ENCODE data around the gene BACE2.
"Not testable (repeated sequence)": the region's sequence is repeated elsewhere in the genome, so short reads cannot be mapped to it uniquely, and the experiment has no call there.

Gene BACE2

GRCh38 chr21:41231060-41231459 is 63.1 kb downstream of the BACE2 start:
- no peaks in the 10 kb centered on the region for H3K4me1 ChIP-seq (ENCODE audit: insufficient read depth, low read length)
- H3K9me3 ChIP-seq (ENCODE audit: low read length): no peaks in the 10 kb centered on the region
- H3K27me3 ChIP-seq (ENCODE audit: insufficient read depth, low read length): no peaks in the 10 kb centered on the region
- H3K4me3 ChIP-seq (ENCODE audit: low read length): no peak overlapping the region
- H3K36me3 ChIP-seq (ENCODE audit: insufficient read depth, low read length): no peaks in the 10 kb centered on the region
- no peak overlapping the region for H2AFZ ChIP-seq (ENCODE audit: low read depth, low read length)

GRCh38 chr21:41232013-41232412 is 64.1 kb downstream of the BACE2 start:
- no peaks in the 10 kb centered on the region for H3K9me3 ChIP-seq (ENCODE audit: low read length)
- no peak overlapping the region for H2AFZ ChIP-seq (ENCODE audit: low read depth, low read length)
- H3K4me1 ChIP-seq (ENCODE audit: insufficient read depth, low read length): no peaks in the 10 kb centered on the region
- no peak overlapping the region for H3K4me3 ChIP-seq (ENCODE audit: low read length)
- H3K27me3 ChIP-seq (ENCODE audit: insufficient read depth, low read length): no peaks in the 10 kb centered on the region
- no peaks in the 10 kb centered on the region for H3K36me3 ChIP-seq (ENCODE audit: insufficient read depth, low read length)

GRCh38 chr21:41233916-41234315 is 66.0 kb downstream of the BACE2 start:
- no peak overlapping the region for H2AFZ ChIP-seq (ENCODE audit: low read depth, low read length)
- no peaks in the 10 kb centered on the region for H3K36me3 ChIP-seq (ENCODE audit: insufficient read depth, low read length)
- H3K9me3 ChIP-seq (ENCODE audit: low read length): no peaks in the 10 kb centered on the region
- no peak overlapping the region for H3K4me3 ChIP-seq (ENCODE audit: low read length)
- no peaks in the 10 kb centered on the region for H3K27me3 ChIP-seq (ENCODE audit: insufficient read depth, low read length)
- no peaks in the 10 kb centered on the region for H3K4me1 ChIP-seq (ENCODE audit: insufficient read depth, low read length)

DNA sequence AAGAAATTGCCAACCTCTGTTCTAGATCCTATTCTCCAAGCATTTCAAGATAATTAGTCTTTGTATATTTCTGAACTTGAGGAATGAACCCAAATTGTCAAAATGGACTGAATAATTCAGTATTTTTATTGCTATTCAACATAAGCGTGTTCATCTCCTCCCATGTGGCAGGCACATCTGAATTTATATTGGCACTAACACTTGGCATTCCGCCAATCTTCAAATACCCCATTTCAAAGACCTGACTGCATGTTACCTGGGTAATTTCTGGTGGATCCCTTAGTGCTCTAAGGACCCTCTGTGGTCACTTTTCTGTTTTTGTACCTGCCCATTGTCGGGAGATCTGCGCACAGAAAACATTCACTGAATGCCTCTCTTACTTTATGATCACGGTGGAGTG is 66.6 kb downstream of the BACE2 start:
- Histone ChIP-seq H3K27me3 (ENCODE audit: insufficient read depth, low read length) (no peaks in the 10 kb centered on the region), H3K36me3 (ENCODE audit: insufficient read depth, low read length) (no peaks in the 10 kb centered on the region), H2AFZ (ENCODE audit: low read depth, low read length) (no peak overlapping the region), H3K9me3 (ENCODE audit: low read length) (no peaks in the 10 kb centered on the region), H3K4me1 (ENCODE audit: insufficient read depth, low read length) (no peaks in the 10 kb centered on the region), H3K4me3 (ENCODE audit: low read length) (no peak overlapping the region)

DNA sequence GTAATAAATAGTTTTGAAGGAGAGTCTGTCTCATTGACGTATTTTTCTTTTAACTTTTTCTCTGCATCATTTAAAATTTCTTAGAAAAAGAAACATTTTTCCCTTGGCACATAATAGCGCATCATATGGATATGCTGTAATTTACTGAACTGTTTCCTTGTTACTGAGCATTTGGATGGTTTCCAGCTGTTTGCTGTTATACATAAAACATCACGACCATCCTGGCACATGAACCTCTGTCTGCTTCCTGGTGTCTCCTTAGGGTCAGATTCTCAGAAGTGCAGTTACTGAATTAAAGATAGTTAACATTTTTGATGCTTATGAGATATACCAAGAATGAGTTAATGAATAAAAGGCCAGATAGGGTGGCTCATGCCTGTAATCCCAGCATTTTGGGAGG is 67.2 kb downstream of the BACE2 start:
- H3K27me3 ChIP-seq (ENCODE audit: insufficient read depth, low read length): no peaks in the 10 kb centered on the region
- H2AFZ ChIP-seq (ENCODE audit: low read depth, low read length): no peak overlapping the region
- H3K4me1 ChIP-seq (ENCODE audit: insufficient read depth, low read length): no peaks in the 10 kb centered on the region
- no peaks in the 10 kb centered on the region for H3K36me3 ChIP-seq (ENCODE audit: insufficient read depth, low read length)
- no peaks in the 10 kb centered on the region for H3K9me3 ChIP-seq (ENCODE audit: low read length)
- no peak overlapping the region for H3K4me3 ChIP-seq (ENCODE audit: low read length)

GRCh38 chr21:41236352-41236973 is 68.5 kb downstream of the BACE2 start:
- H3K9me3 ChIP-seq (ENCODE audit: low read length): no peaks in the 10 kb centered on the region

DNA sequence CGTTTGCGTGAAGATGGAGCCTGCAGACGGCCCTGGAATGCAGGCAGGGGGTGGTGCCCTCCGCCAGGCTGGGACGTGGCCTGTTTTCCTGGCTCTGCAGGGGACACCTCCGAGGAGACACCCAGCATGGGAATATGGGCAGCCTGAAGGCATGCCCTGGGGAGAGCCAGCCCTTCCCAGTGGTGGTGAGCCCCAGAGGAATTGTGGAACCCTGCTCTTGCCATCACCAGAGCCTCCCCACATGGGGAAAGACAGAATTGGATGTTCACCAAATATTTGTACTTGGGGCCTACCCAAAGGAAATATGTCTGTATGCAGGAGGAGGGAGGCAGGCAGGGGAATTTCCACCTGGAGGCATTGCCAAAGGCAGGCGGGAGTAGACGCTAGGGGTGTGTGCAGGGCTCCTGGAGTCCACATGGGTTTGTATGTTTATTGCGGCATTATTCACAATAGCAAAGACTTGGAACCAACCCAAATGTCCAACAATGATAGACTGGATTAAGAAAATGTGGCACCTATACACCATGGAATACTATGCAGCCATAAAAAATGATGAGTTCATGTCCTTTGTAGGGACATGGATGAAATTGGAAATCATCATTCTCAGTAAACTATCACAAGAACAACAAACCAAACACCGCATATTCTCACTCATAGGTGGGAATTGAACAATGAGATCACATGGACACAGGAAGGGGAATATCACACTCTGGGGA is 70.3 kb downstream of the BACE2 start:
- not testable (repeated sequence) for H3K4me3 ChIP-seq (ENCODE audit: low read length); H3K36me3 ChIP-seq (ENCODE audit: insufficient read depth, low read length); H3K9me3 ChIP-seq (ENCODE audit: low read length); H3K27me3 ChIP-seq (ENCODE audit: insufficient read depth, low read length); H3K4me1 ChIP-seq (ENCODE audit: insufficient read depth, low read length); H2AFZ ChIP-seq (ENCODE audit: low read depth, low read length)

More at GRCh38 chr21:41236352-41236973, 68.5 kb downstream of the BACE2 start:
- no peaks in the 10 kb centered on the region for H3K27me3 ChIP-seq (ENCODE audit: insufficient read depth, low read length)
- no peaks in the 10 kb centered on the region for H3K36me3 ChIP-seq (ENCODE audit: insufficient read depth, low read length)
- no peak overlapping the region for H2AFZ ChIP-seq (ENCODE audit: low read depth, low read length)
- no peaks in the 10 kb centered on the region for H3K4me1 ChIP-seq (ENCODE audit: insufficient read depth, low read length)
- no peak overlapping the region for H3K4me3 ChIP-seq (ENCODE audit: low read length)

DNA sequence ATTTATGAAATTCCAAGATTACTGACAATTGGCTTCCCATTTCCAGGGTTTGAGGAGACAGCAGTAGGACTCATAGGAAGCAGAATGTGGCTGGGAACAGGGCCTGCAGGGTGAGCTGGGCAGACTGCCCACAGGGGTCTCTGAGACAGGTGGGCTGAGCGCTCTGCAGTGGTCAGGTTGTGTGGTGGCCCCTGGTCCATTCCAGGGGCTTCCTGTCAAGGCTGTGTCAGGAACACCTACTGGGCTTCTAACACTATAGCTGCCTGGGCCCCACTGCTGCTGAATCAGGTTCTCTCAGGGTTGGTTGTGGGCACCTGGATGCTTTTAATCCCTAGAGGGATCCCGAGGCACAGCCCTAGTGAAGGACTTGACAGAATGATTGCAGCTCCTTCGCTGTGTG is 72.1 kb downstream of the BACE2 start:
- Histone ChIP-seq H3K4me3 (ENCODE audit: low read length) (no peak overlapping the region), H3K36me3 (ENCODE audit: insufficient read depth, low read length) (no peaks in the 10 kb centered on the region), H3K4me1 (ENCODE audit: insufficient read depth, low read length) (no peaks in the 10 kb centered on the region), H3K27me3 (ENCODE audit: insufficient read depth, low read length) (no peaks in the 10 kb centered on the region), H3K9me3 (ENCODE audit: low read length) (no peaks in the 10 kb centered on the region), H2AFZ (ENCODE audit: low read depth, low read length) (no peak overlapping the region)

DNA sequence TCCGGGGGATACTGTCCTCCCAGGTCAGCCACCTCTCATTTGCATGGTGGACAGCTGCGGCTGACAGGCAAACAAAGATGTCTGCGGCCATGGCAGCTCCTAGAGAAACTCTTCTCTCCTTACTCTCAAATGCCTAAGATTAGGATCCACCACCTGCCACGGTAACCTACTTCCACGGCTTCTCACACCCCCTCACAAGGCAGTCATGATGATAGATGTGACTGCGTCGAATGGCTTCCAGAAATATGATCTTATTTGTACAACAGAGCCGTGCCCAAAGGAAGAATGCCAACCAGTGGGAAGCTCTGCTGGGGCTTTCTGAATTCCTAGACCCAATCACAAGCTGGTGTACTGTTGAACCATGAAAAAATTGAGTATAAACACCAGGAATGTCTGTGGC is 73.4 kb downstream of the BACE2 start:
- Histone ChIP-seq H3K9me3 (ENCODE audit: low read length) (no peaks in the 10 kb centered on the region), H2AFZ (ENCODE audit: low read depth, low read length) (no peak overlapping the region), H3K4me1 (ENCODE audit: insufficient read depth, low read length) (no peaks in the 10 kb centered on the region), H3K4me3 (ENCODE audit: low read length) (no peak overlapping the region), H3K27me3 (ENCODE audit: insufficient read depth, low read length) (no peaks in the 10 kb centered on the region), H3K36me3 (ENCODE audit: insufficient read depth, low read length) (no peaks in the 10 kb centered on the region)

GRCh38 chr21:41242238-41242829 is 74.4 kb downstream of the BACE2 start:
- no peak overlapping the region for H3K4me3 ChIP-seq (ENCODE audit: low read length)
- H3K27me3 ChIP-seq (ENCODE audit: insufficient read depth, low read length): no peaks in the 10 kb centered on the region
- H3K9me3 ChIP-seq (ENCODE audit: low read length): no peaks in the 10 kb centered on the region
- H2AFZ ChIP-seq (ENCODE audit: low read depth, low read length): no peak overlapping the region
- H3K36me3 ChIP-seq (ENCODE audit: insufficient read depth, low read length): no peaks in the 10 kb centered on the region
- no peaks in the 10 kb centered on the region for H3K4me1 ChIP-seq (ENCODE audit: insufficient read depth, low read length)

DNA sequence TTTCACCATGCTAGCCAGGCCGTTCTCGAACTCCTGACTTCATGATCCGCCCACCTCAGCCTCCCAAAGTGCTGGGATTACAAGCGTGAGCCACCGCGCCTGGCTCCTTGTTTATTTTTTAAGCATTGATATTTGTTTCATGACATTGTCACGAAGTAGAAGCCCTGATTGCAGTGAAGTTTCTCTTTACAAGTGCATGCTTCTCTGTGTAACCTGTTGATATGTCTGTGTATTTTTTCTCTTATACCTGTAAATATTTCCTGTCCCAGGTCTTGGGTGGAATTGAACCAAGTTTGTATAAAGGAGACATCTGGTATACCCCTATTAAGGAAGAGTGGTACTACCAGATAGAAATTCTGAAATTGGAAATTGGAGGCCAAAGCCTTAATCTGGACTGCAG is 75.1 kb downstream of the BACE2 start:
- Histone ChIP-seq H3K9me3 (ENCODE audit: low read length) (no peaks in the 10 kb centered on the region), H3K27me3 (ENCODE audit: insufficient read depth, low read length) (no peaks in the 10 kb centered on the region), H3K36me3 (ENCODE audit: insufficient read depth, low read length) (no peaks in the 10 kb centered on the region), H3K4me3 (ENCODE audit: low read length) (no peak overlapping the region), H3K4me1 (ENCODE audit: insufficient read depth, low read length) (no peaks in the 10 kb centered on the region), H2AFZ (ENCODE audit: low read depth, low read length) (no peak overlapping the region)

DNA sequence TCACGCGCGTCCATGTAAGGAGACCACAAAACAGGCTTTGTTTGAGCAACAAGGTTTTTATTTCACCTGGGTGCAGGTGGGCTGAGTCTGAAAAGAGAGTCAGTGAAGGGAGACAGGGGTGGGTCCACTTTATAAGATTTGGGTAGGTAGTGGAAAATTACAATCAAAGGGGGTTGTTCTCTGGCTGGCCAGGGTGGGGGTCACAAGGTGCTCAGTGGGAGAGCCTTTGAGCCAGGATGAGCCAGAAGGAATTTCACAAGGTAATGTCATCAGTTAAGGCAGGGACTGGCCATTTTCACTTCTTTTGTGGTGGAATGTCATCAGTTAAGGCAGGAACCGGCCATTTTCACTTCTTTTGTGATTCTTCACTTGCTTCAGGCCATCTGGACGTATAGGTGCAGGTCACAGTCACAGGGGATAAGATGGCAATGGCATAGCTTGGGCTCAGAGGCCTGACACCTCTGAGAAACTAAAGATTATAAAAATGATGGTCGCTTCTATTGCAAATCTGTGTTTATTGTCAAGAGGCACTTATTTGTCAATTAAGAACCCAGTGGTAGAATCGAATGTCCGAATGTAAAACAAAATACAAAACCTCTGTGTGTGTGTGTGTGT is 76.4 kb downstream of the BACE2 start:
- H3K9me3 ChIP-seq (ENCODE audit: low read length); H3K4me1 ChIP-seq (ENCODE audit: insufficient read depth, low read length); H3K4me3 ChIP-seq (ENCODE audit: low read length); H3K27me3 ChIP-seq (ENCODE audit: insufficient read depth, low read length); H2AFZ ChIP-seq (ENCODE audit: low read depth, low read length); H3K36me3 ChIP-seq (ENCODE audit: insufficient read depth, low read length): not testable (repeated sequence)

- no peak overlapping the region for H2AFZ ChIP-seq (ENCODE audit: low read depth, low read length)
- no peaks in the 10 kb centered on the region for H3K4me1 ChIP-seq (ENCODE audit: insufficient read depth, low read length)
- H3K9me3 ChIP-seq (ENCODE audit: low read length): no peaks in the 10 kb centered on the region
- H3K4me3 ChIP-seq (ENCODE audit: low read length): no peak overlapping the region
- no peaks in the 10 kb centered on the region for H3K27me3 ChIP-seq (ENCODE audit: insufficient read depth, low read length)
- H3K36me3 ChIP-seq (ENCODE audit: insufficient read depth, low read length): no peaks in the 10 kb centered on the region
Observed at GRCh38 chr21:41245509-41246135, 77.7 kb downstream of the BACE2 start.

All from neuron (in vitro differentiated cells).